ENCODE measurements around the gene NUDT19. TPM values are rescaled to one million over a fixed set of nuclear protein-coding genes. Genes with fewer than 3 reads are reported as not detected.

NUDT19 gene
- total and polyA plus RNA-seq, 4 donors, result 4.6 to 9.2 (median 6.6) TPM

DNA sequence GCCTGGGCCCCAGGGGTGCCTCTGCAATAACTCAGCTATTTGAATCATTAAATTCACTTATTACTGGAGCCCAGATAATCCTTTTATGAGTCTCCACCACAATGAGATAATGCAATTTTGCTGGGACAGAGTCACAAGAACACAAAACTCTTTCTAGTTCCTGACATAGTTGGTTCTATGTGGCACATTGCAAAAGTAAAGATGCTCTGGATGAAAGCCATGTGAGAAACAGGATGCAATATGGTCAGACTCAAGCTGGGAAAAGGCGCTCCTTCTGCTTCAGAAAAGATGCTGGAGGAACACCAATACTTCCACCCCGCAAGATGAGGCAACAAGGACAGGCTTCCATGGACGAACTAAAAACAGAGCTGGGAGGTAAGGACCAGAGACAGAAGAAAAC is 22.3 kb upstream of the NUDT19 start (continued):
- TF ChIP-seq, protein P1, sequence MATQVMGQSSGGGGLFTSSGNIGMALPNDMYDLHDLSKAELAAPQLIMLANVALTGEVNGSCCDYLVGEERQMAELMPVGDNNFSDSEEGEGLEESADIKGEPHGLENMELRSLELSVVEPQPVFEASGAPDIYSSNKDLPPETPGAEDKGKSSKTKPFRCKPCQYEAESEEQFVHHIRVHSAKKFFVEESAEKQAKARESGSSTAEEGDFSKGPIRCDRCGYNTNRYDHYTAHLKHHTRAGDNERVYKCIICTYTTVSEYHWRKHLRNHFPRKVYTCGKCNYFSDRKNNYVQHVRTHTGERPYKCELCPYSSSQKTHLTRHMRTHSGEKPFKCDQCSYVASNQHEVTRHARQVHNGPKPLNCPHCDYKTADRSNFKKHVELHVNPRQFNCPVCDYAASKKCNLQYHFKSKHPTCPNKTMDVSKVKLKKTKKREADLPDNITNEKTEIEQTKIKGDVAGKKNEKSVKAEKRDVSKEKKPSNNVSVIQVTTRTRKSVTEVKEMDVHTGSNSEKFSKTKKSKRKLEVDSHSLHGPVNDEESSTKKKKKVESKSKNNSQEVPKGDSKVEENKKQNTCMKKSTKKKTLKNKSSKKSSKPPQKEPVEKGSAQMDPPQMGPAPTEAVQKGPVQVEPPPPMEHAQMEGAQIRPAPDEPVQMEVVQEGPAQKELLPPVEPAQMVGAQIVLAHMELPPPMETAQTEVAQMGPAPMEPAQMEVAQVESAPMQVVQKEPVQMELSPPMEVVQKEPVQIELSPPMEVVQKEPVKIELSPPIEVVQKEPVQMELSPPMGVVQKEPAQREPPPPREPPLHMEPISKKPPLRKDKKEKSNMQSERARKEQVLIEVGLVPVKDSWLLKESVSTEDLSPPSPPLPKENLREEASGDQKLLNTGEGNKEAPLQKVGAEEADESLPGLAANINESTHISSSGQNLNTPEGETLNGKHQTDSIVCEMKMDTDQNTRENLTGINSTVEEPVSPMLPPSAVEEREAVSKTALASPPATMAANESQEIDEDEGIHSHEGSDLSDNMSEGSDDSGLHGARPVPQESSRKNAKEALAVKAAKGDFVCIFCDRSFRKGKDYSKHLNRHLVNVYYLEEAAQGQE (IDR thresholded peaks at IDR 0.05), result no peak
- no peak for TF ChIP-seq YY1 (IDR thresholded peaks at IDR 0.05)
- no peak for TF ChIP-seq HNF4G (IDR thresholded peaks at IDR 0.05)
- TF ChIP-seq EGR1 (IDR thresholded peaks at IDR 0.05; ENCODE audit: low read depth in 2 of 2), result no peak
- TF ChIP-seq NR2F2 (IDR thresholded peaks at IDR 0.05), result no peak
- TF ChIP-seq, protein P2, sequence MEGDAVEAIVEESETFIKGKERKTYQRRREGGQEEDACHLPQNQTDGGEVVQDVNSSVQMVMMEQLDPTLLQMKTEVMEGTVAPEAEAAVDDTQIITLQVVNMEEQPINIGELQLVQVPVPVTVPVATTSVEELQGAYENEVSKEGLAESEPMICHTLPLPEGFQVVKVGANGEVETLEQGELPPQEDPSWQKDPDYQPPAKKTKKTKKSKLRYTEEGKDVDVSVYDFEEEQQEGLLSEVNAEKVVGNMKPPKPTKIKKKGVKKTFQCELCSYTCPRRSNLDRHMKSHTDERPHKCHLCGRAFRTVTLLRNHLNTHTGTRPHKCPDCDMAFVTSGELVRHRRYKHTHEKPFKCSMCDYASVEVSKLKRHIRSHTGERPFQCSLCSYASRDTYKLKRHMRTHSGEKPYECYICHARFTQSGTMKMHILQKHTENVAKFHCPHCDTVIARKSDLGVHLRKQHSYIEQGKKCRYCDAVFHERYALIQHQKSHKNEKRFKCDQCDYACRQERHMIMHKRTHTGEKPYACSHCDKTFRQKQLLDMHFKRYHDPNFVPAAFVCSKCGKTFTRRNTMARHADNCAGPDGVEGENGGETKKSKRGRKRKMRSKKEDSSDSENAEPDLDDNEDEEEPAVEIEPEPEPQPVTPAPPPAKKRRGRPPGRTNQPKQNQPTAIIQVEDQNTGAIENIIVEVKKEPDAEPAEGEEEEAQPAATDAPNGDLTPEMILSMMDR (IDR thresholded peaks at IDR 0.05; ENCODE audit: low read depth, low read length, missing input control), result no peak

DNA sequence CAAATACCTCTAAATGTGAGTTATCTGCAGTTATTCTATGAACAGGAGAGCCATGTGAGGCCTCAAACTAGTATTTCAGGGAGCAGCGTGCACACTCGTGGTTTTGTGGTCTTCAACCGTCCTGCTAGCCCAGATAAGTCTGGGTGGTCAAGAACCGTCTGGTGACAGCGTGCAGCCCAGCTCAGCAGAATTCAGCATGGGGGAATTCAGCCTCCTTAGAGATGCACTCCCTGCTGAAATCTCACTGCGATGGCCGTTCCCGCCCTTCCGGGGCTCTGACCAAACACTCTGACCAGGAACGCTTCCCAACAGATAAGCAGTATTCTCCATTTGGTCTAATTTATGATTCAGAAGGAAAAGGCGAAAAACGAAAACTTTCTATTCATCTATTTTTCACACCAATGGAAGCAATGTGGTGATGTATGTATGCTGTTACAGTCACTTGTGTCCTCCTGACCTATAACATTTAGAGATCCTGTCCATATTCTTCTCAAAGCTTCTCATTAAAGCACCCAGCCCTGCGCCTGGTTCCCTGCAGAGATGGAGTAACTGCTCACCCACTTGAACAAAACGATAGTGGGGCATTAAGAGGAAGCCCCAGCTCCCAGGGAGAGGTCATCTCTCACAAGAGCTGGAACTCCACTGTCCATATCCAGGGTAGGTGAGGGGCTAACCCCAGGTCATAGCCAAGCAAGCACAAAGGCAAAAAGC is 19.6 kb upstream of the NUDT19 start:
- TF ChIP-seq RXRA (IDR thresholded peaks at IDR 0.05), result no peak
- TF ChIP-seq, protein P1 (IDR thresholded peaks at IDR 0.05), result no peak
- no peak for TF ChIP-seq YY1 (IDR thresholded peaks at IDR 0.05)
- TF ChIP-seq, protein P3, sequence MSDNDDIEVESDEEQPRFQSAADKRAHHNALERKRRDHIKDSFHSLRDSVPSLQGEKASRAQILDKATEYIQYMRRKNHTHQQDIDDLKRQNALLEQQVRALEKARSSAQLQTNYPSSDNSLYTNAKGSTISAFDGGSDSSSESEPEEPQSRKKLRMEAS (IDR thresholded peaks at IDR 0.05), result no peak
- no peak for TF ChIP-seq FOXA2 (IDR thresholded peaks at IDR 0.05)
- no peak for TF ChIP-seq SP1 (IDR thresholded peaks at IDR 0.05)
- no peak for TF ChIP-seq EGR1 (IDR thresholded peaks at IDR 0.05; ENCODE audit: low read depth in 2 of 2)
- H3K27ac ChIP-seq (ENCODE audit: low read depth in 1 of 2, low read length in 2 of 2), result no peak overlapping the region
- H3K36me3 ChIP-seq (ENCODE audit: control insufficient read depth in 4 of 4, insufficient read depth in 3 of 4, low read depth in 1 of 4, low read length in 3 of 4), result no peaks in the 10 kb centered on the region
- H3K4me1 ChIP-seq (ENCODE audit: control insufficient read depth in 4 of 4, insufficient read depth in 4 of 4, low read length in 3 of 4), result peaks cover 9 to 38% (median 16%) of the 10 kb centered on the region in 4 donors
- no peak overlapping the region for H3K4me3 ChIP-seq (ENCODE audit: low read depth in 1 of 3, low read length in 3 of 3)
- no peaks in the 10 kb centered on the region for H3K9me3 ChIP-seq (ENCODE audit: control insufficient read depth in 4 of 4, low read length in 3 of 4)
- 85% methylated on average over 14 of the region's 14 CpGs for WGBS
- no peak overlapping the region for H3K9ac ChIP-seq (ENCODE audit: low read depth in 1 of 2, low read length in 2 of 2)
- no peak for DNase-seq (ENCODE audit: low spot score)
- H3K27me3 ChIP-seq (ENCODE audit: control insufficient read depth in 4 of 4, insufficient read depth in 4 of 4, low read length in 3 of 4), result peaks cover 0 to 3% (median 0%) of the 10 kb centered on the region in 4 donors

Data from liver (tissue), 9 donors.